ENCODE measurements around the gene TEX38.
A peak's percentile ranks its signal among the peaks of the same experiment; 100 is the strongest.
"Not testable (repeated sequence)": the region's sequence is repeated elsewhere in the genome, so short reads cannot be mapped to it uniquely, and the experiment has no call there.

TEX38 gene

GRCh38 chr1:46671554-46671953, at the start of gene TEX38:
TEX38 (plus strand) TSS chr1:46671854; CDS start chr1:46671935, 81 bp downstream.
- no peak for DNase-seq (ENCODE audit: low read depth)

GRCh38 chr1:46621930-46622329, 49.7 kb upstream of the TEX38 start:
- DNase-seq (ENCODE audit: low read depth) = no peak

GRCh38 chr1:46622344-46622743, 49.3 kb upstream of the TEX38 start:
- no peak for DNase-seq (ENCODE audit: low read depth)

- no peak for DNase-seq (ENCODE audit: low read depth)
Measured at GRCh38 chr1:46623743-46624644, 47.7 kb upstream of the TEX38 start.

DNA sequence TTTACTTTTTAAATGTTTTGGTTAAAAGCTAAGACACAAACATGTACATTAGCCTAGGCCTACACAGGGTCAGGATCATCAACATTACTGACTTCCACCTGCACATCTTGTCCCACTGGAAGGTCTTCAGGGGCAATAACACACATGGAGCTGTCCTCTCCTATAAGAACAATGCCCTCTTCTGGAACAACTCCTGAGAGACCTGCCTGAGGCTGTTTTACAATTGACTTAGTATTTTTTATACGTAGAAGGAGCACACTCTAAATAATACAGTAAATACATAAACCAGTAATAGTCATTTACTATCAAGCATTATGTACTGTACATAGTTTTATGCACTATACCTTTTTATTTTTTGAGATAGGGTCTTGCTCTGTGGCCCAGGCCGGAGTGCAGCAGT, 40.9 kb upstream of the TEX38 start:
- DNase-seq (ENCODE audit: low read depth) = no peak

DNA sequence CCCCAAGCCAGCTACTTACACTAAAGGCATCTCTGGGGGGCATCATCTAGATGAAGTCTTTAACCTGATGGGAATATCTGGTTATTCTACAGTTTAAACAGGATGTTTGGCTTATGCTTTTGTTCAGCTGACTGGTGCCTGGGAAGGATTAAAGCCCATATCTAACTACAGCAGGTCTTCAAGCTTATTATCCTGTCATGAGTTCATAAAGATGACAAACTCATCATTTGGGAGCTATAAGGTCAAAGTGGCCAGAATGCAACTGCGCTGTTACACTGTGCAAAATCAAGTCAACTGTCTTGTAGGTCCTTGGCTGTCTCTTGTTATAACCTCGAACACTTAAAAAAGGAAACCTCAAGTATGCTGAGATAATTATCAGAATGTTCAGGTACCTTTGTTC, 36.4 kb upstream of the TEX38 start:
- DNase-seq (ENCODE audit: low read depth) = no peak

DNA sequence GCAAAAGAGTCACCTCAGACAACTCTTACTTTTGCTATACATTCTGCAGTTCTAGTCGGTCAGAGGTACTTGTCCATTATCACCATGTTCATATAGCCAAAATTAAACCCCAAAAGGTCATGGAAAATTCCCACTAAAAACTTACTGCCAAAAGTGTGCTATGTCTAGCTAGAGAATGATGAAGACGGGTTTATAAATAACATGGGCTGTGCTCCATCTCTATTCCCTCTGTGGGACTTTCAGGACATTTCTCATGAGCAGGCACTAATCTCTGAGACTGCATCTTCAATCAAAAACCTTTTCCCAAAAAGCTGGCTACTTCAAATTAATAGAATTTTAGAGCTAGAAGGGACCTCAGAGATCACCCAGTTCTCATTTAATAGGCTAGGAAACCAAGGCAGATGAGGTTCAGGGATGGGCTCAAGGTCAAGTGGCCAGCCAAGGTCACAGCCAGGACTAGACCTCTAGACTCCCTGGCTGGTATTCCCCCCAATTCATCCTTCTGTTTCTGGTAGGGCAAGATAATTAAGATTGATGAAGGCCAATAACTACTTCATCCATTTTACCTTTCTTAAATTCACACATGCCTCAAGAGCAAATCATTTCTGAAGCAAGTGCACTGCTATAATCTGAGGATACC, 34.1 kb upstream of the TEX38 start:
- DNase-seq (ENCODE audit: low read depth) = no peak

- DNase-seq (ENCODE audit: low read depth) = no peak
Measured at GRCh38 chr1:46638921-46639320, 32.7 kb upstream of the TEX38 start.

GRCh38 chr1:46639547-46639946, 32.1 kb upstream of the TEX38 start:
- no peak for DNase-seq (ENCODE audit: low read depth)

- DNase-seq (ENCODE audit: low read depth) = no peak
Measured at GRCh38 chr1:46642115-46642680, 29.5 kb upstream of the TEX38 start.

GRCh38 chr1:46643368-46643775, 28.3 kb upstream of the TEX38 start:
- peak; percentile 53 for DNase-seq (ENCODE audit: low read depth)

- DNase-seq (ENCODE audit: low read depth) = no peak
Measured at GRCh38 chr1:46645815-46646214, 25.8 kb upstream of the TEX38 start.

DNA sequence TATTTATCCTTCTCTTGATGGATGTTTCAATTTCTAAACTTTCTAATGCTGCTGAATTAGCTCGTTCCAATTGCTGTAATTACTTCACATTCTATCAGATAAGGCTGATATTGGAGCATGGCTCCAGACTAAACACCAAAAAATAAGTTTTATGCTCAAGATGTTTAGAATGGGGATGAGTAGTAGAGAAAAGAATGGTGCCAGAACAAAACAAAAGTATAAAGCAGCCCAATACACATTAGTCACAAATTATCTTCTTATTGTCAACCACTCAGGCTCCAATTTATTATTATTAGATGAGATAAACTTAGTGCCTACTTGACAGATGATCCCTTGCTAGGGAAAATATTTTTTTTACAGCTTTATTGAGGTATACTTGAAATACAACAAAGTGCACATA, 25.3 kb upstream of the TEX38 start:
- DNase-seq (ENCODE audit: low read depth) = no peak

DNA sequence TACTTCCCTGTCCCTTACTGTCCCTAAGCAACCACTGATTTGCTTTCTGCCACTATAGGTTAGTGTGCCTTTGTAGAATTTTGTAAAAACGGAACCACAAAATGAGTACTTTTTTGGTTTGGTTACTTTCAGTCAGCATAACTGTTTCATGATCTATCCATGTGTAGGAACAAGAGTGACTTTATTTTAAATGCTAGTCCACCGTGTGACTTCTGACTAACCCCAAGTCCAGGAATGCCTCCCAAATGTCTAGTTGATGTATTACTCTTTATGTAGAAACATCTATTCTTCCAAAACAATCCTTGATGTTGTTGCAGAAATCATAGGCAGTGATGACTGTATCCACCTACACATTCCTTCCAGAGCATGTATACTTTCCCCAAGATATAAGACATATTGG, 24.8 kb upstream of the TEX38 start:
- DNase-seq (ENCODE audit: low read depth) = no peak

DNA sequence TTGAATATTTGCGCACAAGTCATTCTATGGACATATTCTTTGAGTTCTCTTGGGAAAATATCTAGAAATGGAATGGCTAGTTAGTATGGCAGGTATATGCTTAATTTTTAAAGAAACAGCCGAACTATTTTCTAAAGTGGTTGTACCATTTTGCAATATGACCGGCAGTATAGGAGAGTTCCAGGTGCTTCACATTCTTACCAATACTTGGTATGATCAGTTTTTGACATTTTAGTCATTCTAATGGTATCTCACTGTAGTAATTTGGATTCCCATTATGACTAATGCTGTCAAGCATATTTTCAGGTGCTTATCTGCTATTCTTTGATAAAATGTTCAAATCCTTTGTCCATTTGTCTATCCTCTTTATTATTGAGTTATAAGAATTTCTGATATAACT, 24.0 kb upstream of the TEX38 start:
- no peak for DNase-seq (ENCODE audit: low read depth)

DNA sequence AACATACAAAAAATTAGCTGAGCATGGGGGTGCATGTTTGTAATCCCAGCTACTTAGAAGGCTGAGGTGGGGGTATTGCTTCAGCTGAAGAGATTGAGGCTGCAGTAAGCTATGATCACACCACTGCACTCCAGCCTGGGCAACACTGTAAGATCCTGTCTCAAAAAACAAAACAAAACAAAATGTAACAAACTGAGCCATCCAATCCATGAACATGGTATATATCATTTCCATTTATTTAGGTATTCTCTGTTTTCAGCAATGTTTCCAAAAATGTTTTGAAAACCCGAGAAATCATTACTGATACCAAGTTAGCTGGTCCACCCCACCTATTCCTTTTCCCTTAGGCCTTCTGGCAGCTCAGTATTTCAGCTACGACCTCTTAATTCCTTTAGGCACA, 21.9 kb upstream of the TEX38 start:
- DNase-seq (ENCODE audit: low read depth) = no peak

DNA sequence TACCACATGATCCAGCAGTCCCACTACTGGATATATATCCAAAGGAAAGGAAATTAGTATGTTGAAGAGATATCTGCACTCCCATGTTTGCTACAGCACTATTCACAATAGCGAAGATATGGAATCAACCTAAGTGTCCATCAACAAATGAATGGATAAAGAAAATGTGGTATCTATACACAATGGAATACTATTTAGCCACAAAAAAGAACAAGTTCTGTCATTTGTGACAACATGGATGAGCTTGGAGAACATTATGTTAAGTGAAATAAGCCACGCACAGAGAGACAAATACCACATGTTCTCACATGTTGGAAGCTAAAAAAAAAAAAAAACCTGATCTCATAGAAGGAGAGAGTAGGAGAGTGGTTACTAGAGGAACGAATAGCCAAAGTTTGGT, 21.2 kb upstream of the TEX38 start:
- DNase-seq (ENCODE audit: low read depth) = no peak

DNA sequence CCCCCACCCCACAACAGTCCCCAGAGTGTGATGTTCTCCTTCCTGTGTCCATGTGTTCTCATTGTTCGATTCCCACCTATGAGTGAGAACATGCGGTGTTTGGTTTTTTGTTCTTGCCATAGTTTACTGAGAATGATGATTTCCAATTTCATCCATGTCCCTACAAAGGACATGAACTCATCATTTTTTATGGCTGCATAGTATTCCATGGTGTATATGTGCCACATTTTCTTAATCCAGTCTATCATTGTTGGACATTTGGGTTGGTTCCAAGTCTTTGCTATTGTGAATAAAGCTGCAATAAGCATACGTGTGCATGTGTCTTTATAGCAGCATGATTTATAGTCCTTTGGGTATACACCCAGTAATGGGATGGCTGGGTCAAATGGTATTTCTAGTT, 20.5 kb upstream of the TEX38 start:
- DNase-seq (ENCODE audit: low read depth) = not testable (repeated sequence)

GRCh38 chr1:46652321-46653100, 19.1 kb upstream of the TEX38 start:
- no peak for DNase-seq (ENCODE audit: low read depth)

- DNase-seq (ENCODE audit: low read depth) = no peak
Measured at GRCh38 chr1:46653405-46653958, 18.2 kb upstream of the TEX38 start.

- no peak for DNase-seq (ENCODE audit: low read depth)
Measured at GRCh38 chr1:46654012-46654411, 17.6 kb upstream of the TEX38 start.

DNA sequence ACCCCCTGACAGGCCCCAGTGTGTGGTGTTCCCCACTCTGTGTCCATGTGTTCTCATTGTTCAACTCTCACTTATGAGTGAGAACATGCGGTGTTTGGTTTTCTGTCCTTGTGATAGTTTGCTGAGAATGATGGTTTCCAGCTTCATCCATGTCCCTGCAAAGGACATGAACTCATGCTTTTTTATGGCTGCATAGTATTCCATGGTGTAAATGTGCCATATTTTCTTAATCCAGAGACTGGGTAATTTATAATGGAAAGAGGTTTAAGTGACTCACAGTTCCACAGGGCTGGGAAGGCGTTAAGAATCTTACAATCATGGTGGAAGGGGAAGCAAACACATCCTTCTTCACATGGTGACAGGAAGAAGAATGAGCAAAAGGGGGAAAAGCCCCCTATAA, 17.0 kb upstream of the TEX38 start:
- DNase-seq (ENCODE audit: low read depth) = not testable (repeated sequence)

Data from HS-5 (cell line).